Measurements from ENCODE around the gene NLGN4X.

Gene NLGN4X

DNA sequence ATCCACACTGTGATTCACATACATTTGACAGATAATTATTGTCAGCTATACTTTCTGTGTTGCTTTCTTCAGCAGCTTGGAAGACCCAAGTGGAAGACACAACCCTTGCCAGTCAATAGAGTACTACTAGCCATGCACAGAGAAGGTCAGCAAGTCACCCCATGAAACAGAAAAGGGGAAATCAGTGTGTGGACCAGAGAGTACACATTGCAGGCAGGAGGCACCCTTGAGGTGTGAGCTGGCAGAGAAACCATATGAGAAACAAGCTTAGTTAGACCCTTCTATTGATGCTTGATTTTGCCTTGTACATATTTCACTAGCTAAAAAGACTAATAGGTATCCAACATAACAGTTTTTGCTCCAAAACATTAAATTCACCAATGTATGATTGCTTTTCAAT lies 99.5 kb downstream of the NLGN4X start:
- POLR2A ChIA-PET: no interaction called here
- TF ChIP-seq L3MBTL2 (conservative IDR thresholded peaks at IDR 0.05) (no peak), FOXA1 (IDR thresholded peaks at IDR 0.05) (no peak), FOXM1 (IDR thresholded peaks at IDR 0.05; ENCODE audit: borderline replicate concordance) (no peak), ARNT (IDR thresholded peaks at IDR 0.05) (no peak), SP1 (IDR thresholded peaks at IDR 0.05) (no peak), LEF1 (IDR thresholded peaks at IDR 0.05; ENCODE audit: borderline replicate concordance) (no peak), NFRKB (IDR thresholded peaks at IDR 0.05) (no peak), HDGF (IDR thresholded peaks at IDR 0.05; ENCODE audit: borderline replicate concordance) (no peak), ZNF384 (IDR thresholded peaks at IDR 0.05) (no peak), CTBP1 (IDR thresholded peaks at IDR 0.05; ENCODE audit: borderline replicate concordance) (no peak), BHLHE40 (IDR thresholded peaks at IDR 0.05; ENCODE audit: borderline replicate concordance) (no peak), FOXK2 (IDR thresholded peaks at IDR 0.05) (no peak), TARDBP (IDR thresholded peaks at IDR 0.05) (no peak), SUZ12 (IDR thresholded peaks at IDR 0.05) (no peak), ELF4 (IDR thresholded peaks at IDR 0.05) (no peak)
- TF ChIP-seq, protein P1, sequence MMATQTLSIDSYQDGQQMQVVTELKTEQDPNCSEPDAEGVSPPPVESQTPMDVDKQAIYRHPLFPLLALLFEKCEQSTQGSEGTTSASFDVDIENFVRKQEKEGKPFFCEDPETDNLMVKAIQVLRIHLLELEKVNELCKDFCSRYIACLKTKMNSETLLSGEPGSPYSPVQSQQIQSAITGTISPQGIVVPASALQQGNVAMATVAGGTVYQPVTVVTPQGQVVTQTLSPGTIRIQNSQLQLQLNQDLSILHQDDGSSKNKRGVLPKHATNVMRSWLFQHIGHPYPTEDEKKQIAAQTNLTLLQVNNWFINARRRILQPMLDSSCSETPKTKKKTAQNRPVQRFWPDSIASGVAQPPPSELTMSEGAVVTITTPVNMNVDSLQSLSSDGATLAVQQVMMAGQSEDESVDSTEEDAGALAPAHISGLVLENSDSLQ (IDR thresholded peaks at IDR 0.05): no peak
- CTCF ChIA-PET: no interaction called here
- no peak for DNase-seq (ENCODE audit: extremely low spot score)

- TF ChIP-seq TARDBP (IDR thresholded peaks at IDR 0.05) (no peak), FOXA1 (IDR thresholded peaks at IDR 0.05) (no peak), FOXM1 (IDR thresholded peaks at IDR 0.05; ENCODE audit: borderline replicate concordance) (no peak), ELF4 (IDR thresholded peaks at IDR 0.05) (no peak), HDGF (IDR thresholded peaks at IDR 0.05; ENCODE audit: borderline replicate concordance) (no peak), SP1 (IDR thresholded peaks at IDR 0.05) (no peak)
- no peak for DNase-seq (ENCODE audit: extremely low spot score)
- POLR2A ChIA-PET: no interaction called here
- CTCF ChIA-PET: no interaction called here
Measured at GRCh38 chrX:6120329-6120728, 108.3 kb downstream of the NLGN4X start.

- no peak for DNase-seq (ENCODE audit: extremely low spot score)
- ChIA-PET CTCF (no interaction called here), POLR2A (no interaction called here)
- TF ChIP-seq FOXA1 (IDR thresholded peaks at IDR 0.05): no peak
Measured at GRCh38 chrX:6095469-6095868, 133.2 kb downstream of the NLGN4X start.

DNA sequence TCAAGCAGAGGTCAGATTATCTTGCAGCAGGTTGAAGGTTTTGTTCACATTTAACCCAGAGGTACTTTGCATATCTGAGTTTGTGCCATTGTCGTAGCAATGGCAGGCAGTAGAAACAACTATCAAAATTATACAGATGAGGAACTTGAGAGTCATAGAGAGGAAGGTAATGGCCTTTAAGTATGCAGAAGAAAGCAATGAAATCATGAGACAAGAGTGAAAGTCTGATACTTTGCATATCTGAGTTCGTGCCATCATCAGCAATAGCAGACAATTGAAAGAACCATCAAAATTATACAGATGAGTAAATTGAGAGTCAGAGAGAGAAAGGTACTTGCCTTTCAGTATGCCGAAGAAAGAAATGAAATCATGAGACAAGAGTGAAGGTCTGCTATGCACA lies 154.1 kb downstream of the NLGN4X start:
- TF ChIP-seq SUZ12 (IDR thresholded peaks at IDR 0.05) (no peak), NFRKB (IDR thresholded peaks at IDR 0.05) (no peak), FOXK2 (IDR thresholded peaks at IDR 0.05) (no peak), FOXM1 (IDR thresholded peaks at IDR 0.05; ENCODE audit: borderline replicate concordance) (no peak), ZNF384 (IDR thresholded peaks at IDR 0.05) (no peak), TARDBP (IDR thresholded peaks at IDR 0.05) (no peak), ARNT (IDR thresholded peaks at IDR 0.05) (no peak), L3MBTL2 (conservative IDR thresholded peaks at IDR 0.05) (no peak), LEF1 (IDR thresholded peaks at IDR 0.05; ENCODE audit: borderline replicate concordance) (no peak), FOXA1 (IDR thresholded peaks at IDR 0.05) (no peak), CTBP1 (IDR thresholded peaks at IDR 0.05; ENCODE audit: borderline replicate concordance) (no peak), HDGF (IDR thresholded peaks at IDR 0.05; ENCODE audit: borderline replicate concordance) (no peak), ELF4 (IDR thresholded peaks at IDR 0.05) (no peak), SP1 (IDR thresholded peaks at IDR 0.05) (no peak), BHLHE40 (IDR thresholded peaks at IDR 0.05; ENCODE audit: borderline replicate concordance) (no peak)
- TF ChIP-seq, protein P1 (IDR thresholded peaks at IDR 0.05): no peak
- ChIA-PET POLR2A (no interaction called here), CTCF (no interaction called here)
- no peak for DNase-seq (ENCODE audit: extremely low spot score)

- DNase-seq (ENCODE audit: extremely low spot score): no peak
- ChIA-PET POLR2A (no interaction called here), CTCF (no interaction called here)
- TF ChIP-seq CTBP1 (IDR thresholded peaks at IDR 0.05; ENCODE audit: borderline replicate concordance) (no peak), HDGF (IDR thresholded peaks at IDR 0.05; ENCODE audit: borderline replicate concordance) (no peak), NFRKB (IDR thresholded peaks at IDR 0.05) (no peak), FOXK2 (IDR thresholded peaks at IDR 0.05) (no peak), SP1 (IDR thresholded peaks at IDR 0.05) (no peak), SUZ12 (IDR thresholded peaks at IDR 0.05) (no peak), FOXM1 (IDR thresholded peaks at IDR 0.05; ENCODE audit: borderline replicate concordance) (no peak), FOXA1 (IDR thresholded peaks at IDR 0.05) (no peak), L3MBTL2 (conservative IDR thresholded peaks at IDR 0.05) (no peak), BHLHE40 (IDR thresholded peaks at IDR 0.05; ENCODE audit: borderline replicate concordance) (no peak), ZNF384 (IDR thresholded peaks at IDR 0.05) (no peak), TARDBP (IDR thresholded peaks at IDR 0.05) (no peak), ELF4 (IDR thresholded peaks at IDR 0.05) (no peak), ARNT (IDR thresholded peaks at IDR 0.05) (no peak), LEF1 (IDR thresholded peaks at IDR 0.05; ENCODE audit: borderline replicate concordance) (no peak)
- TF ChIP-seq, protein P1 (IDR thresholded peaks at IDR 0.05): no peak
Measured at GRCh38 chrX:6071731-6072130, 156.9 kb downstream of the NLGN4X start.

GRCh38 chrX:6067600-6067999 lies 161.1 kb downstream of the NLGN4X start:
- CTCF ChIA-PET: no interaction called here
- TF ChIP-seq LEF1 (IDR thresholded peaks at IDR 0.05; ENCODE audit: borderline replicate concordance) (no peak), FOXM1 (IDR thresholded peaks at IDR 0.05; ENCODE audit: borderline replicate concordance) (no peak)
- POLR2A ChIA-PET: no interaction called here
- no peak for DNase-seq (ENCODE audit: extremely low spot score)

GRCh38 chrX:6053141-6053540 lies 175.5 kb downstream of the NLGN4X start:
- no peak for TF ChIP-seq FOXM1 (IDR thresholded peaks at IDR 0.05; ENCODE audit: borderline replicate concordance)
- TF ChIP-seq CTBP1 (IDR thresholded peaks at IDR 0.05; ENCODE audit: borderline replicate concordance): no peak
- no peak for TF ChIP-seq LEF1 (IDR thresholded peaks at IDR 0.05; ENCODE audit: borderline replicate concordance)
- TF ChIP-seq ARNT (IDR thresholded peaks at IDR 0.05): no peak
- TF ChIP-seq ELF4 (IDR thresholded peaks at IDR 0.05): no peak
- no peak for TF ChIP-seq FOXA1 (IDR thresholded peaks at IDR 0.05)
- no peak for TF ChIP-seq BHLHE40 (IDR thresholded peaks at IDR 0.05; ENCODE audit: borderline replicate concordance)
- TF ChIP-seq, protein P1 (IDR thresholded peaks at IDR 0.05): no peak
- no peak for TF ChIP-seq L3MBTL2 (conservative IDR thresholded peaks at IDR 0.05)
- no peak for TF ChIP-seq ZNF384 (IDR thresholded peaks at IDR 0.05)
- no peak for TF ChIP-seq TARDBP (IDR thresholded peaks at IDR 0.05)
- no peak for TF ChIP-seq SP1 (IDR thresholded peaks at IDR 0.05)
- TF ChIP-seq FOXK2 (IDR thresholded peaks at IDR 0.05): no peak
- no peak for TF ChIP-seq NFRKB (IDR thresholded peaks at IDR 0.05)
- no peak for TF ChIP-seq SUZ12 (IDR thresholded peaks at IDR 0.05)
- TF ChIP-seq HDGF (IDR thresholded peaks at IDR 0.05; ENCODE audit: borderline replicate concordance): no peak
- CTCF ChIA-PET: no interaction called here
- no peak for DNase-seq (ENCODE audit: extremely low spot score)
- POLR2A ChIA-PET: no interaction called here
